ENCODE data around the gene FHOD1.

DNA sequence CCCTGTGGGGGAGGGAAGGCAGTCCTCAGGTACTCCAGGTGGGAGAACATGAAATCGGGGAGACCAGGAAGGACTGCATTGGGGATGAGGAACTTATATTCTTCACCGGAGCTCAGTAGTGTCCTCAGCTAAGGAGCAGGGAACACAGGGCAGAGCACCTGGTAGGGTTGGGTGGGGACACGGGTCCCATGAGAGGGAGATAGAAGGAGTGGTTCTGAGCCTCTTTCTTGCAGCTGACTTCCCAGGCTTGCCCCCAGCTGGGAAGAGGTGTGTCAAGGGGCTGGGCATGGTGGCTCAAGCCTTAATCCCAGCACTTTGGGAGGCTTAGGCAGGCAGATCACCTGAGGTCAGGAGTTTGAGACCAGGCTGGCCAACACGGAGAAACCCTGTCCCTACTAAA is 2.1 kb downstream of the FHOD1 start:
- TF ChIP-seq, protein P1, sequence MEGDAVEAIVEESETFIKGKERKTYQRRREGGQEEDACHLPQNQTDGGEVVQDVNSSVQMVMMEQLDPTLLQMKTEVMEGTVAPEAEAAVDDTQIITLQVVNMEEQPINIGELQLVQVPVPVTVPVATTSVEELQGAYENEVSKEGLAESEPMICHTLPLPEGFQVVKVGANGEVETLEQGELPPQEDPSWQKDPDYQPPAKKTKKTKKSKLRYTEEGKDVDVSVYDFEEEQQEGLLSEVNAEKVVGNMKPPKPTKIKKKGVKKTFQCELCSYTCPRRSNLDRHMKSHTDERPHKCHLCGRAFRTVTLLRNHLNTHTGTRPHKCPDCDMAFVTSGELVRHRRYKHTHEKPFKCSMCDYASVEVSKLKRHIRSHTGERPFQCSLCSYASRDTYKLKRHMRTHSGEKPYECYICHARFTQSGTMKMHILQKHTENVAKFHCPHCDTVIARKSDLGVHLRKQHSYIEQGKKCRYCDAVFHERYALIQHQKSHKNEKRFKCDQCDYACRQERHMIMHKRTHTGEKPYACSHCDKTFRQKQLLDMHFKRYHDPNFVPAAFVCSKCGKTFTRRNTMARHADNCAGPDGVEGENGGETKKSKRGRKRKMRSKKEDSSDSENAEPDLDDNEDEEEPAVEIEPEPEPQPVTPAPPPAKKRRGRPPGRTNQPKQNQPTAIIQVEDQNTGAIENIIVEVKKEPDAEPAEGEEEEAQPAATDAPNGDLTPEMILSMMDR (IDR thresholded peaks at IDR 0.05; ENCODE audit: poor library complexity): no peak
- TF ChIP-seq EZH2 (IDR thresholded peaks at IDR 0.05; ENCODE audit: borderline replicate concordance) (no peak), EZH2phosphoT487 (IDR thresholded peaks at IDR 0.05; ENCODE audit: low read depth, severe bottlenecking, unreplicated experiment) (no peak)
